Measurements from ENCODE around the gene ACSF3.

DNA sequence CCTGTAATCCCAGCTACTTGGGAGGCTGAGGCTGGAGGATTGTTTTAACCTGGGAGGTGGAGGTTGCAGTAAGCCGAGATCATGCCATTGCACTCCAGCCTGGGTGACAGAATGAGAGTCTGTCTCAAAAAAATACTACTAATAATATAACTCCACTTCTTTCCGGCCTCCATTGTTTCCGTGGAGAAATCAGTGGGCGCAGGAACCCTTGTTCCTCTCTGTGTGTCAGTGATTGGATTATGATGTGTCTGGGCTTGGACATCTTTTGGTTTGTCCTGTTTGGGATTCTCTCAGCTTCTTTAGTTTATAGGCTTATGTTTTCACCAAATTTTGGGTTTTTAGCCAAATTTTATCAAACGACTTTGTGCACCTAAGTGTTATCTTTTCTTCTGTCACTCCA is 36.8 kb downstream of the ACSF3 start:
- TF ChIP-seq EZH2phosphoT487 (IDR thresholded peaks at IDR 0.05; ENCODE audit: low read depth, severe bottlenecking, unreplicated experiment) = no peak
- TF ChIP-seq, protein P1, sequence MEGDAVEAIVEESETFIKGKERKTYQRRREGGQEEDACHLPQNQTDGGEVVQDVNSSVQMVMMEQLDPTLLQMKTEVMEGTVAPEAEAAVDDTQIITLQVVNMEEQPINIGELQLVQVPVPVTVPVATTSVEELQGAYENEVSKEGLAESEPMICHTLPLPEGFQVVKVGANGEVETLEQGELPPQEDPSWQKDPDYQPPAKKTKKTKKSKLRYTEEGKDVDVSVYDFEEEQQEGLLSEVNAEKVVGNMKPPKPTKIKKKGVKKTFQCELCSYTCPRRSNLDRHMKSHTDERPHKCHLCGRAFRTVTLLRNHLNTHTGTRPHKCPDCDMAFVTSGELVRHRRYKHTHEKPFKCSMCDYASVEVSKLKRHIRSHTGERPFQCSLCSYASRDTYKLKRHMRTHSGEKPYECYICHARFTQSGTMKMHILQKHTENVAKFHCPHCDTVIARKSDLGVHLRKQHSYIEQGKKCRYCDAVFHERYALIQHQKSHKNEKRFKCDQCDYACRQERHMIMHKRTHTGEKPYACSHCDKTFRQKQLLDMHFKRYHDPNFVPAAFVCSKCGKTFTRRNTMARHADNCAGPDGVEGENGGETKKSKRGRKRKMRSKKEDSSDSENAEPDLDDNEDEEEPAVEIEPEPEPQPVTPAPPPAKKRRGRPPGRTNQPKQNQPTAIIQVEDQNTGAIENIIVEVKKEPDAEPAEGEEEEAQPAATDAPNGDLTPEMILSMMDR (IDR thresholded peaks at IDR 0.05; ENCODE audit: poor library complexity) = no peak

All from hepatocyte (in vitro differentiated cells).